Epidermal melanocyte (primary cell): Measurements from ENCODE around the gene PIEZO2.
"Not testable (repeated sequence)": the region's sequence is repeated elsewhere in the genome, so short reads cannot be mapped to it uniquely, and the experiment has no call there.

Source experiments
- DNase-seq: peaks from one replicate; pipeline ENCODE4 v3.0.0; 2011; ENCODE audit warnings: low spot score; ENCODE audit not compliant: insufficient read length

The PIEZO2 gene

DNA sequence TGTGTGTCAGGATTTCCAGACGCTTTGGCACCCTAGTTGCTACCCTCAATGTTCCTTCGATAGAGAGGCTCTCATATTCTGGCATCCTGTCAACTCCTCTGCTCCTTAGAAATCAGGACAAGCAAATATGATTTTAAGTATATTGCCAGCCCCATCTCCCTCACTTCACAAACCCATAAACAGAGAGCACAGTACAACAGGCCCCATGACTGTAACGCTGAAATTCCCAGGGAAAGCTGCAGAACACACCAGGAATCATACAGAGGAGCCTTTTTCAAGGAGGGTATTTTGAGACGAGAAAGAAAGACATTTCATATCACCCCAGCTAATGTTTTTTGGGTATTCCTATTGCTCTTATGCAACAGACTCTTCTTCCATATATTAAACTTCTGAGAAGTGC, 460.6 kb downstream of the PIEZO2 start:
- DNase-seq: no peak

DNA sequence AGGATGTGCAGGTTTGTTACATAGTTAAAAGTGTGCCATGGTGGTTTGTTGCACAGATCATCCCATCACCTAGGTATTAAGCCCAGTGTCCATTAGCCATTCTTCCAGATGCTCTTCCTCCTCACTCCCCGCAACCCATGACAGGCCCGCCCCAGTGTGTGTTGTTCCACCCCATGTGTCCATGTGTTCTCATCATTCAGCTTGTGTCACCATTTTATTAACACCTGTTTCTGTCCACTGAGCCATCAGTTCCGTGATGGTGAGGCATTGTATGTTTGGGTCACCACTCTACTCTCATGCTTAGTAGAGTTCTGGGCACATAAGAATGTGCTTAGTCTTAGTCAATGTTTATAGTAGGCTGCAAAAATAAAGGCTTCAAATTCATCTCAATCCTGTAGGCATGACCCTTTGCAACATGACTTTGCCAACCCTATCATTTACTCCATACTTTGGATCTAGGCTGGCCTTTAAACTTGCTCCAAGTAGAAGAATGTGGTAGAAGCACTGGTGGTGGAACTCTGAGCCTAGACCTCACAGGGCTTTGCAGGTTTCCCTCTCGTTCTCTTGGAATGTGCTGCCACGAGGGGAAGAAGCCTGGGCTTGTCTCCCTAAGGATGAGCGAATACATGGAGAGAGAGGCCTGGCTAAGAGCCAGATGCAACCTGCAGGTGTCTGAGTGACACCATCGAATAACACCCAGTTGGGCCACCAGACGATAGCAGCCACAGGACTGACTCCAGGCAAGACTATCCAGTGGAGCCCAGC, 462.0 kb downstream of the PIEZO2 start:
- no peak for DNase-seq

DNA sequence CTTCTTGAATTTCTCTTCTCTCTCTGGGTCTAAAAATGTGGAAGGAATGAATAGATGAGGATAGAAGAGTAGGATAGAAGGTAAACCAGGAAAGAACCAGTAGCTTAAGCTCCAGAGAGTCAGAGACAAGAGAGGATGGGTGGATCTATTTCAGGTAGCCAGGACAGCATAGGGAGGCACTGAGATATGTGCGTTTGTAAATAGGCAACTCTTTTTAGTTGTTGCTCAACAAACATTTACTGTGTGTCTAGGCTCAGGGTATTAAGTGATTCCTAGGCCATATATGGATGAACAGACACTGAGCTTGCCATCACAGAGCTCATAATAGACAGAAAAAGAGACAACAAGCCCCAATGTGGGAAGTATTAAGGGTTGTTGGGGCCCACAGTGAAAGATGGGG, 463.1 kb downstream of the PIEZO2 start:
- no peak for DNase-seq

DNA sequence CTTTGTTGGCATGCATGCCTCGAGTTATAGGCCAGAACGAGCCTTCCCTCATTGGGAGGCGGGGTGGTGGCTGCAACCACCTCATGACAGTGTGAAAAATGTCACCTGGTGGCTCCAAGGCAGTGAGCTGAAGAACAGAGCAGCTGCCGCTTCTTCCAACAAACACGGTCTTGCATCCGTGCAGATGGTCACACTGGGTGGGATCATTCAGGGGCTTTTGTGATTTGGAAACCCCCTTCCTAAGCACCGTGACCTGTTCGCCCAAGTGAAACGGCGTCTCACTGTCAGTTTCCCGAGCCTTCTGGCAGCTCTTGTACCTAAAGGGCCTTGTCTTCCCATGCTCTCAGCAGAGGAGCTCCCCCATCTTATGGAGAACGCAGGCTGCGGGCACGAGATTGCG, 463.9 kb downstream of the PIEZO2 start:
- DNase-seq: no peak

DNA sequence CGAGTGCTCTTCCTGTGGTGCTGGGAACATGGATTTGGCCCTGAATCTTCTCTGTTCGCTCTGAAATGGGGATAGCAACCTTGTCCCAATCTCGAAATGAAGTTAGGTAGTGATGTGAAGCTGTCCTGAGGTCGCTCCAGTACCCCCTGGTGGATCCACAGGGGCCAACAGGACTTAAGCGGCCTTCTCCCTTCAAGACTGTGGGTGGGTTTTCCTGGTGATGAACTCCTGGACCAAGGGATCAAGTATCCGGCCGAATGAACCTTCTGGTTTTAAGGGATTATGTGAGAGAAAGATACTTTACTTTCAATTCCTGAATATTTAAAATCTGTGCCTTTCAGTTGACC, 467.0 kb downstream of the PIEZO2 start:
- DNase-seq: no peak

DNA sequence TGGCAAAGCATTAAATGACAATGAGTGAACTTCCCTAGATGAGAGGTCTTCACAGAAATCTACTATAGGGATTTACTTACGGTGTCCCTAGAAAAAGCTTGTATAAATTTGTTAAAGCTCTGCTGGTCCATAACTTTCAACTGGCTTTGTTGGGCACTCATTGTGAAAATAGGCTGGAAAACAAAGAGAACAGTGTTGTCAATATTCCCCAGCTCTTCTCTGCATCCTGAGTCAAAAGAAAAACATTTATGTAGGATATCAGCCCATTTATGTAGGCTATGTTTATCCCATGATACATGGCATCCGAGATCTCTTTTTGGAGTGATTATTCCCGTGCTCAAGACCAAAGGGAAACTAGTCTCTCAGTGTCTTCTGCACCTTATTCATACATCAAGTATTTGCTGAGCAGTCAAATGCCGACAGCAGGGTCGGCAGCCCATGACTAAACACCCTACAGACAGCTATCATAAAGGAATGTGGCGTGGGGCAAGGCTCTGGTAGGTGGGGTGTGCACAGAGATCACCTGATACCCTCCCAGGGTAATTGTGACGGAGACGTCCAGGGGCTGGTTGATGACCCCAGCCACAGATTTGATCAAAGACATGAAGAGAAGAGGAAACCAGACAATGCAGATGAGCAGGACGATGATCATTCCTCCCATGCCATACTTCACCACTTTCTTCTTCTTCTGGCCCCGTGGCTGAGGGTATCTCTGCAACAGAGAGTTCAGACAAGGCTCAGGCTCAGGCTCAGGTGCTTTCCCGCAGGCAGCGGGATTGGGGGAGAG, 467.6 kb downstream of the PIEZO2 start:
- DNase-seq: no peak

DNA sequence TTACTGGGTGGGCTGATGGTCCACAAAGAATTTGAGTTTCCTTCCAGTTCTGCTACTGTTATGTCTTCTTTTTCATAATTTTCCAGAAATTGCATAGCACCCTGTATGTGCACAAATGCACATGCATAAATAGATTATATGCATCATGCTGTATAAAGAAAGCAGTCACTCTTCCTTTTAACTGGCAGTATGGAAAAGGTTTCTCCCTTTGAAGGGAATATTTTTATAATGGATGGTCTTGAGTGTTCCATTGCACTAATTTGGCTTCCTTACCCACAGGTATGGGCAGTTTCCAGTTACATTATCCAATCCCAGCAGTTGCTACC, 469.1 kb downstream of the PIEZO2 start:
- DNase-seq: no peak

DNA sequence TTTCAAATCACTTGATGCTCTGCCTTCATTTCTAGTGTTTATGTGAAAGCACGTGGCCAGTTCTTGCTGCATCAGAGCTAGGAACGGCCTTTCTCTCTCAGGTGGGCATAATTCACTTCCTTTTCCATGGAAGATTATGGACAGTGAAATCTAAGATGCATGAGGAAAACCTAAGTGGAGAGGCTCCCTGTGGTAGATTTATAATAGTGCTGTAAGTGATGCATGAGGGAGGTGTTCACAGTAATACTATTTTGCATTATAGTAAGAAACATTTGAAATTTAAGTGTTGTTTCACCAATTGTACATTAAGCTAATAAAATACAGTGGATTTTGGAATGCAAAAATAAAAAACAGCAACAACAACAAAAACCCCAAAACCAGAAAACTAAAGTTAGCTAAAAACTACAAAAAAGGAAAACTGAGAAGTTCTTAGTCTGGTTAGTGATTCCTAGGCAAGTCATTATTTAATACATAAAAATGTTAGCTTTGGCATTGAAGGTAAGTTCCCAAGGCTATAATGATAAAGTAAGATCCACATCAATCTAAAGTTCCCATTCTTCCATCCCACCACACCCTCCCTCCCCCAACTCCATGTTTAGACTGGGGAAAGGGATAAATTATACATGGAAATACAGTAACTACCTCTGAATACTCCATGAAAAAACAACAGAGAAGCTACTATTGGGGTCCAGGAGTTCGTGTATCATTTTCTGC, 469.7 kb downstream of the PIEZO2 start:
- no peak for DNase-seq

DNA sequence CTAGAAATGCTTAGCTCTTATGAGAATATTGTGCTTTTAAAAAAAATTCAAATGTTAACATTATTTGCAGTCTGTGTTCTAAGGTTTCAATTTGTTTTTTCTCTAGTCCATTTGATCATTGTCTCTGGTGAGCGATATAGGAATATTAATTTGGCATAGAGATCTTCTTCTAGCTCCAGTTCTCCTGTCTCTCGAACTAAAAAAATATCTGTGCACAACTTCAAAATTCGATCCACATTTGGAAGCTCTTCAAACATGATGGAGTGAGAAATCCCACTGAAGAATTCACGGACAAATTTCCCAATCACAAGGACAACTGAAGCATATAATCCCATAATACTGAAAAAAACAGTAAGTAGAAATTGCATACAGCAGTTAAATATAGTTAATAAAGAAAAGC, 477.9 kb downstream of the PIEZO2 start:
- DNase-seq: no peak

DNA sequence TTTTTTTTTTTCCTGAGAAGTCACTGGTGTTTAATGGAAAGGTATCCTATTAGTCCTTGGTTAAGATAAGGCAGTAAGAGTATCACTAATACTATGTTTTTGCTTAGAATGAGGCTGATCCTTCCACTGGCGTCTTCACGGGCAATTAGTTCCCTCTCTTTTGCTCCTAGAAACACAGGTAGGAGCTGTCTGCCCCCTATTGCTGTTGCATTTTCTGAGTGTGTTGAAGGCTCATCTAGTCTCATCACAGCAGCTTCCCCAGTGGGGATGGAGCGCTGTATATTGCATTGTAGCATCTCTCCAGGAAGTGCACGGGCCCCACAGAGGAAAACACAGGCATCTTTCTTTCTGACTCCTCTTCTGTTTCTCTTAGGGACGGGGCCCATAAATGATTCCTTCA, 478.5 kb downstream of the PIEZO2 start:
- no peak for DNase-seq

DNA sequence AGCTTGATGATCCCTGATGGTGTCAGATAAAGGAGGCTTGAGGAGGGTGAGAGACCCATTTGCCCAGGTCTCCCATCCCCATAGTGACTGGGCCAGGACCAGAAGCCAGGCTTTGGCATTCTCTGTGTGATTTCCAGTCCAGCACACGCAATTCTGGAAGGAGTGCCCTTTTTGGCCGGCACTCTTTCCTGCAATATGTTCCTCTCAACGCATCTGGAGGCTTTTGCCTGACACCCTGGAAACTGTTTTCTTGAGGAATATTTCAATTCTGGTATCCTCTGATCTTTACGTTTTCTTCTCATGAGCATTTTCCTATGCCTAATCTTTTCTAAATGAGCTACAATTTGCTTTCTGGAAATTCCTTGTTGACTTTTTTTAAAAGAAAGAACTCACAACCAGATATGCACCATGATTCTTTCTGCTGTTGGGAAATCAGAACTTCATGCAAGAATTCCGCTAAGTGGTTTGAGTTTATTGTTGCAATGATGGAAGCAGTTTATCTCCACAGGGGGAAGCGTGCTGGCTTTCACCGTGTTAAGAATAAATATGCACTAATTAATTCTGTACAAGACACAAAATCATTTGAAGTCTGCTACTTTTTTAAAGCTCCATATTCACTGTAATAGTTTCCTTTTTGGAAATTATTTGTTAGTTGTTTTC, 479.8 kb downstream of the PIEZO2 start:
- DNase-seq: no peak

DNA sequence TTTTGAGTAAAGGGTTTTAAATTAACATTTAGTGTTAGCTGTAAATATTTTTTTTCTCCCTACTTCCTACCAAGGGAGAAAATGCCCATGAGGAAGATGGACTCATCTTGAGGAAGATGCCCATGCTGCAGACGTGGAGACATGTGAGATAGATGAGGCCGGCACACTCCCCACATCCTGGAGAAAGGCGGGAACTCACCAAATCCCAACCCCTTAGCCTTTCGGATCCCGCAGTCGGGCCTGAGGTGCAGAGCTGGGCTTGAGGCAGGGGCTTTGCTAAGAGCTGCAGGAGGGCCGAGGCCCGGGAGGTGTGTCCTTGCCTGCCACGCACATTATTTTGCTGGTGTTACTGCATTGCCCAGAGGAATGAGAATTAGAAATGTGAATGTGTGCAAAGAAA, 485.6 kb downstream of the PIEZO2 start:
- no peak for DNase-seq

DNA sequence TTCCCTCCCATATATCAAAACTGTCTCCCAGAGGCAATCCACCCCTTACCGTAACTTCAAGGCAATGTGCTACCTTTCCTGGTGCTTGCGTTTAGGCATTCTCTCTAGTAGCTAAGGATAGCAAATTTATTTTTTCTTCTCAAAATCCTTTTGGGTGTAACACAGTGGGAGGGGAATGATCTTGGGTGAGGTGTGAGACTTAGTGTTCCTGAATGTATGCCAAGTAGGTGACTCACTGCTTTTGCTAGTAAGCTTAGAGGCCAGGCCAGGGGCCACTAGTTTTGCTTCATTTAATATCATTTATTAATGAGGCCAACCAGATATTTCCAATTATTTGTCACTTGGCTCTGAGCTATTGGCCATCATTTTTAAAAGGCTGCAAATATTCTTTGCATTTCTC, 488.1 kb downstream of the PIEZO2 start:
- no peak for DNase-seq

DNA sequence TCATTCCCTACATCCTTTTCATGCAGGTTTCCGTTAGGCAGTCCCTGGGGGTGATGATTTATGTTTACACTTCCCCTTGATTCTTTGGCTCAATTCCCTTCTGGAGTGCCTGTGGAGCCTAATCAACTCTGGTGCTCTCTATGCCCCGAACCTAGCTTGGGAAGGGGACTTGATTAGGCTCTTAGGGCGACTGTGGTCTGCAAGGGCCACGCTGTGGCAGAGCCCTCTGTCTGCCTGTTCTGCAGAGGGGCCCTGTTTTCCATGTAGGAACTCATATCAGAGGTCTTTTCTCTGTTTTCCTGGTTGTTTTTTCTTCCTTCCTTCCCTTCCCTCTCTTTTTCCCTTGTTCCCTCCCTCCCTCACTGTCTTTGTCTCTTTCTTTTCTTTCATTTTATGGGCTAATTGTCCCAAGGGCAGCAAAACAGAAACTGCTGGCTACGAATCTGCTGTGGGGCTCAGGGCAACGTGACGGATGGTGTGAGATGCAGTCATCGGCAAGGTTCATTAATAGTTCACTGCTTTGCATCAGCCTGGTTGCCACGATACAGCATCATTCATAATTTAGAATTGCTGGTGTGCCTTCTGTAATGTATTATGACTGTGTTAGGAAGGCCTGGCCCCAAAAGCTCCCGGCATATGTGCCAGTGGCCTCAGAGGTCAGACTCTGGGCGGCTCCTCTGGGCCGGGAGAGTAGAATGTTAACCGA, 489.0 kb downstream of the PIEZO2 start:
- peak; percentile 30 for DNase-seq

DNA sequence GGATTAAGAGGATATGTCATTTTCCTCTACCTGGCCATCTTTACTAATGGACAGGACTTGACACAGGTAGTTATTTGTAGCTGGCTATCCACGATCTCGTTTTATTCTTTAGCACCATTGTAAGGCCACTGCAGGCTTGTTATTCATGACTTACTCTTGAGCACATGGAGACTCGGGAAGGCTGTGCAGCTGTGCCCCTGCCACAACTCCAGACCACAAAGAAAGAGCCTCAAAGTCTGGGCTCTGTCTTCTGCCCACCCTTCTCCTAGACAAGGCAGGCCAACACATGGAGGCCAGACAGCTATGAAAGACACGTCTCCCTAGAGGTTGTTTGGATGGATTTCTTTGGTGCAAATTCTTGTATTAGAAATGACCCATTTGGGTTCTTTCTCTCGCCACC, 489.8 kb downstream of the PIEZO2 start:
- DNase-seq: no peak

DNA sequence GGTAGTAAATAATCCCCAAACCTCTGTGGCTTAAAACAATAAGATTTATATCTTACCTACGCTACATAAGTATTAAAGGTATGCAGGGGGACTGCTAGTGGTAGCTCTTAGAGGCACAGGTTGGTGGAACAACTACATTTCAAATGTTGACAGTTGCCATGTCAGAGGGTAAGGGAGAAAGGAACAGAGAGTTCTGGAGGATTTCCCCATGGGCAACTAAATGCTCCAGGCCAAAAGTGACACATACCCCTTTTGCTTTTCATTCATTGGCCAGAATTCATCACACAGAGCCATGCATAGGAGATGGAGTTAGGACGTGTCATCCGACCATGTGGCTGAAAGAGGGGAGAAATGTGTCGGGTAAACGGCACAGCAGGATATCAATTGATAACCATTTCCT, 490.4 kb downstream of the PIEZO2 start:
- DNase-seq: no peak

DNA sequence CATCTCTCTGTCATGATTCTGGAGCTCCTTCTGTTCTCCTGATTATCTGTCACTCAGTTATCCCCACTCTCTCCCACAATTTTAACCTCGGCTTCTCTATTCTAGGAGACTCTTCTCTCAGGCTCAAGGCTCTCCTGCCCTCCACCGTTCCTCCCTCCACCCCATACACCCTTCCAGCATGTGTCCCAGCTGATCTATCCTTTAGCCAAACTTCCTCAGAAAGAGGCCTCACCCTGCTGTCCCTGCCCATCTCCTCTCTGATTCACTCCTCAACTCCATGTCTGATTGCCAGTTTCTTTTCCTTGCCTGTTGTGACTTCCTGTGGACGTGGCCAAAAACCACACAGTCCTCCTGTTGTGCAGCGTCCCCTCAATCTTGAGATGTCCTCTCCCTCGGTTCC, 505.4 kb downstream of the PIEZO2 start:
- DNase-seq: not testable (repeated sequence)

DNA sequence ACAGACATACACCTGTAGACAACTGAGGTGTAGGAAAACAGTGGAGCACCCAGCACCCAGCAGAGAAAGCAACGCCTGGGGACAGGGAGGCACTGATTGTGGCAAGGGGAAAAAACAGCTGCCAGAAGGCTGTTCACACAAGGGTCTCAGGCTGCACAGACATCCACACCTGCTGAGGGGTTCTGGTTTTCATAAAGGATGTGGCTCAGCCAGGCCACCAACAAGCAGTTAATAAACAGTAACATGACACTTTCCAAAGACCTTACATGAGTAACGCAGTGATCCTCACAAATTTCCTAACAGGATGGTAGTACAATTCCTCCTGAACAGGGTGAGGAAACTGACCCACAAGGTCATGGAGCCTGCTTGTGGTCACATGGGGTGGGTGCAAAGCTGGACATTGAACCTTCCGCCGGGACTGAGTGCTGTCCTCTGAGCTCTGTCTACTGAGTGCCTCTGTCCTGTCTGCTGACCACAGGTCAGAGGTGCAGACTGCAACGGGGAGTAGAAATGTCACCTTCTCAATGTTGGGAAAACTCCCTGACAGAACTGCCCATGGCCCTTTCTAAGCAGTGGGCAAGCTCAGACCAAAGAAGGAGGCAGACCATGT, 506.3 kb downstream of the PIEZO2 start:
- not testable (repeated sequence) for DNase-seq

DNA sequence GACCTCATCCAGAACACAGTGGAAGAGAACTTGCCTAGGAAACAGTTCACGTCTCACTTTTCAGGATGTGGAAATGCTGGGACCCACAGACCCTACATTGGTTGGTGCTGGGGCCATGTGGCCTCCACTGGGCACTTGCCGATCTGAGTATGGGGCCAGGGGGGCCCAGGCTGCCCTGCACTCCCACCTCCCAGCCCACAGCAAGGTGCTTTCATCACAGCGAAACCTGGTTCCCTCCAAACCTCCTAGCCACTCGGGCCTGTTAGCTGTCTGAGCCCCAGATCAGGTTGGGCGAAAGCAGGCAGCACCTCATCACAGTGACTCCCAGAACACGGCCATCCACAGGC, 510.9 kb downstream of the PIEZO2 start:
- not testable (repeated sequence) for DNase-seq

DNA sequence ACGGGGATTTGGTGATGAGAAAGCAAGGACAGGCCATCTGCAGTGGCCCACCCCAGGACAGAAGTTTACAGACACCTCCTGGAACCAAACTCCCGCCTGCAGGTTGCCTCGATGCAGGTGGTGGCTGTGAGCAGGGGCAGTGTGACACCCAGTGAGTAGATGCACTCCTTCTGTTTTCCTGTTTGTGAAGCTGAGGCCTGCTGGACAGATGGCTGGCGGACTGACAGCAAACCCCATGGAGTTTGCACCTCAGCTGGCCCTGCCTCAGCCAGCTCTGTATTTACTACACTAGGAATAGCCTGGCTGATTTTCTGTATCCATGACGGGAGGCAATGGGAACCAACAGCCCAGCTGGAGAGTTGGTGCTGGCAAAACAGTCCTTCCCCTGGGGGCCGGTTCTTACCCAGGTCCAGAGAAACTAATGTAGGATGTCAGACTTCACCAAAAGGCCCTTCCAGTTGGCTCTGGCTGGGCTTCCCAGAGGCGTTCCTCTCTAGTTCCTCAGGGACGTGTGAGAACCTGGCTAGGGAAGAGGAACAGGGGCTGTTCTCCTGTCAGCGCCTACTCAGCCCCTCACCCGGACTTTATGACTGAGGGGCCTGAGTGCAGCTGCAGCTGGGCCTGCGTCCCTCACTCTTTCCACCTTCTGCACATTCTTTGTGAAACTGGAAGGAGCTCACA, 511.4 kb downstream of the PIEZO2 start:
- not testable (repeated sequence) for DNase-seq
